ENCODE data around the gene TMEM266.

The TMEM266 gene

DNA sequence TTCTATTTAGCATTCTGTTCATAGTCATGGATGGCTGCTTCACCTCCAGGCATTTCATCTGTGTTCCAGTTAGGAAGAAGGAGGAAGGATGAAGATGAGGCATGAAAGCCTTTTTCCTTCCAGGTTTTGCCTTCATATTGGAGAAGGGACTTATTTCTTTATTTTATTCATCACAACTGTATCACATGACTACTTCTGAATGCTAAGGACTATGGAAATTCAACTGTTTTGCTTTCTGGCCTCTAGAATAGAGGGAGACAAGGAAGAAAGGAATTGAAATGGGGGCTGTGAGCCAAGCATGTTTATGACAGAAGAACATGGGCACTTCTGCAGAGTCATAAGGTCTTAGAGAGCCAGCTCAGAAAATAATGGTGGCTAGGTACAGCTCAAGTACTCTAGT, 10.4 kb downstream of the TMEM266 start:
- no peak for DNase-seq

DNA sequence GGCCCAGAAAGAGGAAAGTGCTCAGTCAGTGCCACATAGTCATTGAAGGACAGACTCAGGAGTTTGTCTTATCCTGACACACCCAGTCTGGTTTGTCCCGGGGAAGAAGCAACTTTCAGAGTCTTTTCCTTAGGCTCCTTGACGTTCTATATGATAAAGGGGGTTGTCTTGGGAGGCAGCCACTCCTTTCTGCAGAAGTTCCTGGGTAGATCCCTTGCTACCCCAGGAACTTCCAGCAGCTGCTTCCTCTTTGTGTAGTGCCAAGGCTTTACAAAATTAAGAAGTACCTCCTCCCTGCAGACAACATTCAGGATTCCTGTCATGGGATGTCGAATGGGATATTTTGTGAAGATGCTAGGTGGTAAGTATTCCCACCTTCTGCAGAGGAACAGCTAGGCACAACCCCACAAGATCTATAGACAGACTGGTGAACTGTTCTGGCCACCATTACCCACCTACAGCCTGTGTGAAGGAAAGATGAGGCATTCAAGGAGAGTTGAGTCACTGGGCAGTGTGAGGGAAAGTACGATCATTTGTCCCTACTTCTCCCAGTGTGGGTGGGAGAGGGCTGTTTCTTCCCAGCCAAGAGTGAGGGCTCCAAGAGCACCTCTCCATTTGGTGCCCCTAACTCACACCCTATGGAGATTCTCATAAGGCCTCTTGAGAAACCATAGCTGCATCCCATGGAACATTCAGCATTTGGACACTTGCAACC, 11.3 kb downstream of the TMEM266 start:
- no peak for DNase-seq

DNA sequence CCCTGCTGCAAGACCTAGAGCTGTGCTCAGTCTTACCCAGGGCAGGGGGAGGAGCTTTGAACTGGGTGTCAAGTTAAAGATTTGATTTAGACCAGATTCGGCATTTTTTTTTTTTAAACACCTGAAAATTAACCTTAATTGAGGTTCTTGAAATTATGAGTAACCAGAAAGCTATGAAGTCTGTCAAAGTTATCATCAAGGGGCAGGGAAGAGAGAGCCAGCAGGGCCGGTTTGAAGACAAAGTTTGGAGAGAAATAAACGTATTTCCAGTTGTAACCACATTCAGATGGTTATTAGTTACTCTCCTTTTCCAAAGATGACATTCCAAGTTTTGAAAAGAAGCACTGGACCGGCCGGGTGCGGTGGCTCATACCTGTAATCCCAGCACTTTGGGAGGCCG, 12.0 kb downstream of the TMEM266 start:
- DNase-seq = no peak

DNA sequence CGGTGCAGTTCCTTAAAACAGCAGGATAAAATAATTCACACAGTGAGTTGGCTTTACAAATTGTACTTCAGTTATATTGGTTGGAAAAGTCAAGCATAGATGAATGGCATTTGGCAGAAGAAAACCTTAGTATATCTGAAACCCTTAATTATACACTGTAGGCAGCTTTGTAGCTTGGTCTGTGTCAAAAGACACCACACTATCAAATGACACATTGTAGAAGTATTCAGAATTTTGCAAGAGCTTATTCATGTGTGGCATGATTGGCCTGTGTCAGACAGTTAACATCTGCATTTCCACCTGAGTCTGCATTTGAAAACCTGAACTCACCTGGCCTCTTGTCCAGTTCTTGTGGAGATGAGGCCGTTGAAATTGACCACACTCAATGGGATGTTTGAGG, 13.8 kb downstream of the TMEM266 start:
- DNase-seq = no peak

DNA sequence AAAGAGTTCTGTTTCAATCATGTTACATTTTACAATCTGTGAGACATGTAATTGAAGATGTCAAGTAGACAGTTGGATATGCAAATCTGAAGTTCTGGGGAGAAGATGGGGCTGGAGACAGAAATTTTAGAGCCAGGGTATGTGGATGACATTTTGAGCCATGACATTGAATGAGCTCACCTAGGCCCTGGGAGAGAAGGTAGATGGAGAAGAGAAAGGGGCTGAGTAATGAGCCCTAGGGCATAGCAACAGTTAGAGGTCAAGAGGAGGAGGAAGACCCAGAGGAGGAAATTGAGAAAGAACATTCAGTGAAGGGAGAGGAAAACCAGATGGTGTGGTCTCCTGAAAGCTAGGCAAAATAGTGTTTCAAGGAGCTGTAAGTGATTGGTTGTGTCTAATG, 15.3 kb downstream of the TMEM266 start:
- no peak for DNase-seq

DNA sequence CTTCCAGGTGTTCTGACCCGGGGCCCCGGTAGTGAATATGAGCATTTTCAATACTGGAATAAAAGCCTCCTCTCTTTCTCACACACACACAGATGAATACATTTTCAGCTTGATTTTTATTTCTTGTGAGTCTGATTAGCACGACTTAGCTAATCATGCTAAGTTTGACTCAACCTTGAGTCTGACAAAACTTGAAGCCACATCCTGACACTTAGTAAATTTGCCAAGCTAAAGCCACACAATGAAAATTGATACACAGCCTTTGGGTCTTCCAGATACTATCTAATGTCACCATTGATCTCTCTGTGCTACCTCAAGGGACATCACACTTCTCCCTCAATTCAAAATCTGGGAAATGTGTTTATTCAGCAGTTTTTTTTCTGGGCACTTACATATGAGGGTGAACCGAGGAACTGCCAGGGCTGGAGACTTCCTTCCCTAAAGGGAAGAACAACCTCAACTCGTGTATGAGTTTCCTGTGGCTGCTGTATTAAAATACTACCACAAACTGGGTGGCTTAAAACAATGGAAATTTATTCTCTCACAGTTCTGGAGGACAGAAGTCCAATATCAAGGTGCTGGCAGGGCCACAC, 18.6 kb downstream of the TMEM266 start:
- no peak for DNase-seq

DNA sequence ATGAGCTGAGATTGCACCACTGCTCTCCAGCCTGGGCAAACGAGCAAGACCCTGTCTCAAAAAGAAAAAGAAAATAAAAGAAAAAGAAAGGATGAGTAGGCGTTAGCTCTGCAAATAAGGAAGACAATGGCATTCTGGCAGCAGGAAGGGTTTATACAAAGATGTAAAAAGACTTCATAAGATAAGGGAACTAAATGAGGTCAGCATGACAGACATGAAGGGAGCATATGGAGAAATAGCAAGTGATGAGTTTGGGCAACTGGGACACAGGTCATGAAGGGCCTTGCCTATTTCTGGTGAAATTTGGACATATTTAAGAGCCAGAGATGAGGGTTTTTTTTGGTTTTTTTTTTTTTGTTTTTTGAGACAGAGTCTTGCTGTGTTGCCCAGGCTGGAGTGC, 24.5 kb downstream of the TMEM266 start:
- no peak for DNase-seq

DNA sequence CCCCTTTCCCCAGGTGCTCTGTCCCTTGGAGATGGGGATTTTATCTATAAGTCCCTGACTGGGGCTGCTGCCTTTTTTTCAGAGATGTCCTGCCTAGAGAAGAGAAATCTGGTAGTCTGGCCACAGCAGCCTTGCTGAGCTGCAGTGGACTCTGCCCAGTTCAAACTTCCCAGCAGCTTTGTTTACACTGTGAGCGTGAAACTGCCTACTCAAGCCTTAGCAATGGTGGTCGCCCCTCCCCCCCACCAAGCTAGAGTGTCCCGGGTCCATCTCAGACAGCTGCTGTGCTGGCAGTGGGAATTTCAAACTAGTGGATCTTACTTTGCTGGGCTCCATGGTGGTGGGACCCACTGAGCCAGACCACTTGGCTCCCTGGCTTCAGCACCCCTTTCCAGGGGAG, 38.9 kb downstream of the TMEM266 start:
- no peak for DNase-seq

DNA sequence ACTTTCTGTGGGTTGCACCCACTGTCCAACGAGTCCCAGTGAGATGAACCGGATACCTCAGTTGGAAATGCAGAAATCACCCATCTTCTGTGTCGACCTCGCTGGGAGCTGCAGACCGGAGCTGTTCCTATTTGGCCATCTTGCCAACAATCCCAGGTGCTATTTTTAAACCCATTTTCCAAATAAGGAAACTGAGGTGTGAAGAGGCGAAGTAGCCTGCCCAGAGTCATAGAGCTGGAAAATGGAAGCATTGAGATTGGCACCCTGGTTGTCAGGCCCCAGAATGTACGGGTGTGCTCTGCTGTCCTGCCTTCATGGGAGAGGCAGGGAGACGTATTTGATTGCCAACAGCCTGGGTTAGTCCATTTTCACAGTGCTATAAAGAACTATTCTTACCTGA, 39.6 kb downstream of the TMEM266 start:
- DNase-seq = no peak

DNA sequence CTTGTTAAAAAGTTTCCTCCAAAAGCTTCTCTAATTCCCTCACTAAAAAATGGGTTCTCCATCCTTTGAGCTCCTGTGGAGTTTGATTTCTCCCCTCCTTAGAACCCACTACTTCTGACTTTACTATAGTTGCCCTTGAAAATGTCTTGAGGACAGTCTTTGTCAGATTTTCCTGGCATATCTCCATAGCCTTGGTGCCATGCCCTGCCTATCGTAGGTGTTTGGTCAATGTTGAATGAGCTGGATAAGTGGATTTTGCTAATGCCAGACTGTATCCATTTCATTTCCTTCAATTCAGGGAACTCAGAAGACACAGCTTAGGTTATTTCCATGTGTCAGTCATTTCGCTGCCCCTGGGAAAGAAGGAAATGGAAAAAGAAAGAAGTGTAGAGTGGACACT, 40.6 kb downstream of the TMEM266 start:
- no peak for DNase-seq

DNA sequence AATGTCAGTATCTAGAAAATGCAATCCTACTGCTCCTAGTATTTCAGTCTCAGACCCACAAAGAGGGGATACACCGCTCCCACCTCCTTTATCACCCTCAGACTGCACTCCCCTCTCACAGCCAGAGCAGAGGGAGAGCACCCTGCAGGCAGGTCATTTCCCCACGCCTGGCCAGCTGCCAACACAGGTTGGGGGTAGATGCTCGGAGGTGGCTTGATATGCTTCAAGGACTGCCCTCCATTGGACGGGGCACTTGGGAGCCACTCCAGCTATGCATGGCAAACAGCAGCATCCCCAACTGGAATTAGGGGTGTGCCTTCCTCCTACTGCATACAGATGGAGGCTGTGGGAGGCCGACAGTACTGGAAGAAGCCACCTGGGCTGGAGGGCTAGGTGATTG, 41.9 kb downstream of the TMEM266 start:
- no peak for DNase-seq

DNA sequence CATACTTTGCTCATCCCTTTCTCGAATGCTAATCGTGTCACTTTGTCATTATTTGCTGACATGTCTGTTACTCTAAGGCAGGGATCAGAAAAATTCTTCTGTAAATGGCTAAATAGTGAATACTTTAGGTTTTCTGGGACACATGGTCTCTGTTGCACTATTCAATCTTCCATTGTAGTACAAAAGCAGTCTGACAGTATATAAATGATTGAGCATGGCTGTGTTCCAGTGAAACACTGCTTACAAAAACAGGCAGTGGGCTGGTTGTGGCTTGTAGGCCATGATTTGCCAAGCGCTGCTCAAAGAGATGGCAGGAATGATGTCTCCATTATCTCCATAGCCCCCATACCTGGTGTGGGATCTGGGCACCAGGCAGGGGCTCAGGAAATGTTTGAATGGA, 45.6 kb downstream of the TMEM266 start:
- DNase-seq = no peak

DNA sequence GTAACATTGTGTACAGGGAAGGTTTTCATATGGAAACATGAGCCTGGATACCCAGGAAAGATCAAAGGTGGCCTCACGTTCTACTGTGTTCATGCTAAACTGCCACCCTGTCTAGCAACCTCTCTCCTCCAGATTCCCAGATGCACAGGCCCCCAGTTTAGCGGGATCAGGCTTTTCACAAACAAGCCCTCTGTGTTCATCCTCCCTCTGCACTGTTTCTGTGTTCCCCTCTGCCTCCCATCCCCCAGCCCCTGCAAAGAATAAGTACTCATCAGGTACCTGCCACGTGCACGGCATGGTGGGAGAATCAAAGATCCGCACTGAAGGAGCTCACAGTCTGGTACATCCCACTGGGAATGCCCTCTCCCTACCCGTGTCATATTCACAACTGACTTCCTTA, 46.1 kb downstream of the TMEM266 start:
- DNase-seq = no peak

DNA sequence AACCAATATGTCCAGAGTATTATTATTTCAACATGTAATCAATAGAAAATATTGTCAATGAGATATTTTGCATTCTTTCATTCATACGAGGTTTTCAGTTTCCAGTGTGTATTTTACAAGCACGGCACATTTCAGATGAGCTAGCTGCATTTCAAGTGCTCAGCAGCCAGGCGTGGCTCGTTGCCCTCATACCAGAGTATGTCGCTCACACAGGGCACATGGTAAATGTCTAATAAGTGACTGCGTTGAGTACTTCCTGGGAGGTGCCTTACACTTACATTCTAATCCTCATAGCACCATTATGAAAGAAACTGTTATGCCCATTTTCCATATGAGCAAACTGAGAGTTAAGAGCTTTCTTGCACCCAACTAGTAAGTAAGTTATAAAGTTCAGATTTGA, 47.4 kb downstream of the TMEM266 start:
- DNase-seq = no peak

DNA sequence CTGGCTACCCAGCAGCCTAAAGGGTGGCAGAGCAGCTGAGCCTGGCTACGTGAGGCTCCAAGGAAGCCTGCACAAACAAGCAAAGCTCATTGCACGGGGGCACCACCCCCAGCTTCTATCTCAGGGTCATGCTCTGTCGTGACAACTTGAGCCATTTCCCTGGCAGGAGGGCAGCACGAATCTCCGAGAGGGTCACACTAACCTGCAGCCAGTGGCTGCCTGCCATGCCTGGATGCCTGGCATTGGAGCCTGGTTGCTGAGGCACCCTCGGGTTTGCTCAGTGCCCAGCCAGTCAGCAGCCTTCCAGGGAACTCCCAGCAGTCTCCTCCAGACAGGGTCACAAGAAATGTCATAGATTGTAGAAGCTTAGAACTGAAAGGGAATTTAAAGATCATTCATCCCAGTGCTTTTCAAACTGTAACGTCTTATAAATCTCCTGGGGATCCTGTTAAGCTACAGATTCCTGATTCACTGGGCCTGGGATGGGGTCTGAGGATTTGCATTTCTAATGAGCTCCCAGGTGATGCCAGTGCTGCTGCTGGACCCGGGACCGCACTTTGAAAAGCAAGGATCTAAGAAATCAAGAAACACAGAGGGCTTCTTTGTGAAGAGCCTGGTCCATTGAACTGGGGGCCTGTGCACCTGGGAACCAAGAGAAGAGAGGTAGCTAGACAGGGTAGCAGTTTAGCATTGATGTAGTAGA, 48.4 kb downstream of the TMEM266 start:
- no peak for DNase-seq

DNA sequence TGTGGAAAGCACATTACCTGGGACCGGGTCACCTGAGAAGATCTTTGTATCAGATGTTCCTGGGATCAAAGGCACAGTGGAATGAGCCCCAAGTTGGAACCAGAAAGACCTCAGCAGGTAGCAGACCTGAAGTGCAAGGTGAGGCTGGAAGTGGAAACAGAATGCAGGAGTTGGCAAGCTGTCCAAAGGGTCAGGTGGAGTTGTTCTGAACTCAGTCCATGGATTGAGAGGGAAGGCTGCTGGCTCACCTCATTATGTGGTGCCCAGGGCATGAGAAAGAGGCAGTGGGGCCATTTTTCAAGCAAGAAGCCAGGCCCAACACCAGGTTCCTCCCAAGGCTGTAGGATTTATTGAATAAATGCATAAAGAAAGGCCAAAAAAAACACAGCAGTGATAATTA, 49.3 kb downstream of the TMEM266 start:
- DNase-seq = no peak

DNA sequence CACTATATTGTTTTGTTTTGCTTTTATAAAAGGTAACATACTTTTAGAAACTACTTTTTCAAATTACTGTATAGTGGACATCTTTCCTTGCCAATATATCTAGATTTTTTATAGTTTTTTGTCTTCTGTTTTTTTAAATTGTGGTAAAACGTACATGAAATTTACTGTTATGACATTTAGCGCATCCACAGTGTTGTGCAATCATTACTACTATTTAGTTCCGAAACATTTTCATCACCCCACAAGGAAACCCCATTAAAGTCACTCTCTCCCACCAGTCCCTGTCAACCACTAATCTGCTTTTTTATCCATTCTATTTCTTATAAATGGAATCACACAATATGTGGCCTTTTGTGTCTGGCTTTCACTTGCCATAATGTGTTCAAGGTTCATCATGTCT, 54.8 kb downstream of the TMEM266 start:
- no peak for DNase-seq

DNA sequence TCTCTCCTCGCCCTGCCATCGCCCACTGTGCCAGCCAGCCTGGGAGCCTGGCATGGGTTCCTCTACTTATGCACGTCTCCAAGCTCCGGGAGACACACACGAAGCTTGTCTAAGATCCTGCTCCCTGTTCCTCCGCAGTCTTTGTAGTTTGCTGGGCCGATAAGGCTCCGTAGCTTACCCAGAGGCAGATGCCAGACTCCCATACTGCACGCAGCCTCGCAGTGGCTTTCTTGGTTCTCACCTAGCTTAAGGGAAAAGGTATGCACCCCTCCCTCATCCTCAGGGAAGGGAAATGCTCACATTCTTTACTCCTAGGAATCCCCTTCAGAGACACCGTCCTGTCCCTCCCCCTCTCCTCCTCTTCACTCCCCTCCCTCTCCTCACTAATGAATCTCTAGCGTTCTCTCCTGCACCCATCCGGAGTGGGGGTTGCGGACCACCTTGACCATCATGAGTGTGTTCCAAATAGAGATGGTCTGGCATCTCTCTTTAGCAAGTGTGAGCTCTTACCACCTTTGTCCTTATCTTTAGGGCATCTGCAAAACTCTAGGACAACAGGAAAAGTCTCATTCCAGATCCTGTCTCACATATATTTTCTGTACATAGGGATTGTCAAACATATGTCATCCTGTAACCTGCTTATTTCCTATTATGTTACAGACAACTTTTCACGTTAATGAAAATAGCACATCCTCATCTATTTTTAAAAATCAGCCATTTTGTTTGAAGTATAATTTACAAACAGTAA, 56.5 kb downstream of the TMEM266 start:
- no peak for DNase-seq

DNA sequence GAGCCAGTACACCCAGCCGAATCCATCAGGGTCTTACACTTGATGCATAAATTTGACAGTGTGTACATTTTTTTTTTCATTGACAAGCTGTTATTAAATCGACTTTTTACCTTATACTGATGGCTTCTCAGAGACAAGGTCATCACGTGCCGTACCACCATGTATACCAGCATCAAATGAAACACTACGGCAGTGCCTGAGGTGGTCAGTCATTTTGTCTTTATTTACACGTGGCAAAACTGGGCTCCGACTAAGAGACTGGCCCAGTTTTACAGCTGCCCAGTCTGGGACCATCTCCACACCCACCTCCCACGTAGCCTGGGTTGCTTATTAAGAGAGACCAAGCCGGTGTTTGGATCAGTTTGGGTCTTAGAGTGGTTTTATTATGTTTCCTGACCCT, 57.4 kb downstream of the TMEM266 start:
- DNase-seq = no peak

DNA sequence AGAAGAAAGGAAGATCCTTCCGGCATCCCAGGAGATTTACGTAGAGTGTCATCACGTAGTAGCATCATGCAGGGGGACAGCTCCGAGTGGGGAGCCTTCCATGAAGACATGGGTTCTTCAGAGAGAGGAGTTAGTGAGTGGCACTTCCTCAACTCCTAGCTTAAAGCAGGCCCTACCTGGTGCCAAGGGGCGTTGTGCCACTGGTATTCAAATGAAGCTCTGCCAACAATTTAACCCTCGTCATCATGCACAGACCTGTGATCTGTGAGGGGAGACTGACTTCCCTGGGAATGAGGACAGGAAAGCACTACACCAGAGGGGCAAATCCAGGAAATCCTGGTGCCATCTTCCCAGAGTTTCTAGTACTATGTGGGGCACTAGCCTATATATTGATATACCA, 59.0 kb downstream of the TMEM266 start:
- DNase-seq = no peak

DNA sequence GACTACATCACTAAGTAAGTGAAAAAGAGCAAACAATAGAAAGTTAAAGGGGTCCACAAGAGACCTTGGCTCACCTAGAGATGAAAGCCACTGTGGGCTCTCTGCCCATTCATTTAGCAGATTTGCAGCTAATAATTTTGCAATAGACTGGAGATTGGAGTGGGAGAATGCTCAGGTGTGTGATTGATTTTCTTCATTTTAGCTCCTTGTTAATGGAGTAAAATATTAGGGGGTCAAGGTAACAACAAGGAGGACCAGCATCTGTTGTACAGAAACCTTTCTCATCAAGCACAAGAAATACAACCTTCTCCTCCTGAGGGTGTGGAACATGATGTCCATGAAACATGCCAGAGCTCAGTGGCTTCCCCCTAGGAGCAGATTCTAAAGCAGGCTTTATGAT, 63.2 kb downstream of the TMEM266 start:
- no peak for DNase-seq

DNA sequence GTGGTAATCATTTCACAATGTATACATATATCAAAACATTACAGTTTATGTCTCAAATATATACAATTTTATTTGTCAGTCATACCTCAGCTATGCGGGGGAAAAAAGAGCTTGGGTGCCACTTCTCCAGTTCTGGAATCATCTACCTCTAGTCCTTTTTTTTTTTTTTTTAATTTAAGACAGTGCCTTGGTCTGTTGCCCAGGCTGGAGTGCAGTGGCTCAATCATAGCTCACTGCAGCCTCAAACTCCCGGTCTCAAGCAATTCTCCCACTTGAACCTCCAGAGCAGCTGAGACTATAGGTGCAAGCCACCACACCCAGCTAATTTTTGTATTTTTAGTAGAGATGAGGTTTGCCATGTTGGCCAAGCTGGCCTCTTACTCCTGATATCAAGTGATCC, 67.4 kb downstream of the TMEM266 start:
- no peak for DNase-seq

DNA sequence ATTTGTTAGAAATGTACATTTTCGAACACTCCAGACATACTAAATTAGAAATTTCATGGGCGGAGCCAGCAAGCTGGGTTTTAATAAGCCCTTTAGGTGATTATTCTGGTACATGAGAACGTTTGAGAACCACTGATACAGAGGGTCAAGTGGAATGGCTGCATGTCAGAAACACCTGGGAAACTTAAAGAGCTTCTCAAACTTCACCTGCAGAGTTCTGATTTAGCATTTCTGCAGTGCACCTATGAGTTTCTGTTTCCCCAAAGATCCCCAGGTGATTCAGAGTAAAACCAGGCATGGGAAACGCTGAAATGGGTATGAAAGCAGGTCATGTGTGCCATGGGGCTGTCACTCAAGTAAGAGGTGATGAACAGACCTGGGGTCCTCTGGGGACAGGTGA, 68.1 kb downstream of the TMEM266 start:
- DNase-seq = no peak

DNA sequence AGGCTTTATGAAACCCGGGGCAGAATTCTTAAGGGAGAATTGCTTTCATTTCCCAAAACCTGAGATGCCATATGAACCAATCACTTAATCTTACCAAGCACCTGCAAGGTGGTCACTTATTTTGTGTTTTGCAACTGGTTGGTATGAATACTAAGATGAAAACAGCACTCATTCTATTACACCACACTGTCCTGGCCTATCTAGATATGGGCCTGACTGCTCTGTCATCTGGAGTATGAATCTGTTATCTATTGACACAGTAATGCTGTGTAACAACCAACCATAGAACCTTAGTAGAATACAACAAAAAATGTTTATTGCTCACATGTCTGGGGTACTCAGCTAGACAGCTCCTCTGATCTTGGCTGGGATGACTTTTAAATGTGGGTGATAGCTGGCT, 74.8 kb downstream of the TMEM266 start:
- no peak for DNase-seq
